Activated CD4-positive, CD25-positive, alpha-beta regulatory T cell treated with anti-CD3 and anti-CD28 coated beads, Interleukin-2, amount 50 U/mL, for 72 hours (primary cell): ENCODE data around the gene KIAA0930.
A peak's percentile ranks its signal among the peaks of the same experiment; 100 is the strongest.

ENCODE experiments used
- DNase-seq: peaks from one replicate; pipeline ENCODE4 v3.0.0; 2021

The KIAA0930 gene

DNA sequence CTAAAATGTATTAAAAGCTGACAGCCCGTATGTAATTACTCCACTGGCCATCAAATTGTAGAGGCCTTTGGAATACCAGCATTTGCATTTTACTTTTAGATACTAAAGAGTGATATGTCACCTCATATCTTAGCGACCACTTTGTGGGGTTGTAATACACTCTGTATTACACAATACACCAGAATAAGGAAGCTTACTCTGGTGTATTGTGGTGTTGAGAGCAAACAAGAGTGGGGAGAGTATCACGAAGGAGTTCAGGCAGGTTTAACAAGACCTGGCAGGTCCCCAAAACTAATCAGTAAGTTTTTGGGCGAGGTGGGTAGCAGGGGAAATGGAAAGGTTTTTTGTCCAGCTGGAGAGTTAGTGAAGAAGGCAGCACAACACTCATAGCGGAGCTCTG, 73.8 kb downstream of the KIAA0930 start:
- no peak for DNase-seq

- DNase-seq, result peak; percentile 50
Observed at GRCh38 chr22:45164270-45165088, 76.2 kb downstream of the KIAA0930 start.

DNA sequence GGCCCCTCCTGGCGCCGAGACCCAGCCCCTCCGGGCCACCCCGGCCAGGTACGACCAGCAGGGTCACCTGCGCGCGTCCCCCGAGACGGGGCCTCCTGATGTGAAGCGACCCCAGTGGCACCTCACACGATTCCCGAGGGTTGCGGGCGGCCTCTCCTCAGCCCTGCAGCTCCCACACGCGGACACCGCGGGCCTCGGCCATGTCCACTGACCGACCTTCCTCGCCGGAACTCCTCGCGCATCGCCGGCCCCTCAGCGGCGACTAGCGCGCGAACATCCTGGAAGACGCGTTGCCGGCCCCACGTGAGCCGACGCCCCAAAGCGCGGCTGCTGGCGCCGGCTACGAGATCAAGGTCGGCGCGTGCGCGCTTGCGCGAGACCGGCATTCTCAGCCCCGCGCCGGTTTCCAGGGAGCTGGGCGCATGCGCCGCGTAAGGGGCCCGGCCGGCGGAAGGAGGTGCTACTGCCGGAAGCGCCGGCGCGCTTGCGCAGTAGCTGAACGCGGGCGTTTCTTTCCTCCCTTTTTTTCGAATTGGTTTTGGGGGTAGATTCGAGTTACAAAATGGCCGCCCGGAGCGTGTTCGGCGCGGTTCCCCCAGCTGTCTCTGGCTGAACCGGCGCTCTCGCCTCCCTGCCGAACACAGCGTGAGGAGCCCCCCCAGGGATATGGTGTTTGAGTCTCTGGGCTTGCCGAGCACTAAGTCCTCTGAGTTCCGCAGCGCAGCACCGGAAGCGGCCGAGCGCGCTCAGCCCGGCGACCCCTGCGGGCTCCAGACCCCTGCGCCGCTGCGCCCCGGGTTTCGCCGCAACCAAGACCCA, 77.0 kb downstream of the KIAA0930 start, which contains the start of gene NUP50:
Gene NUP50, plus strand, starts transcription at position 475 of the 819 bp plus-strand sequence. CDS start 4,253 bp downstream, outside the sequence.
- DNase-seq, result peak; percentile 97

DNA sequence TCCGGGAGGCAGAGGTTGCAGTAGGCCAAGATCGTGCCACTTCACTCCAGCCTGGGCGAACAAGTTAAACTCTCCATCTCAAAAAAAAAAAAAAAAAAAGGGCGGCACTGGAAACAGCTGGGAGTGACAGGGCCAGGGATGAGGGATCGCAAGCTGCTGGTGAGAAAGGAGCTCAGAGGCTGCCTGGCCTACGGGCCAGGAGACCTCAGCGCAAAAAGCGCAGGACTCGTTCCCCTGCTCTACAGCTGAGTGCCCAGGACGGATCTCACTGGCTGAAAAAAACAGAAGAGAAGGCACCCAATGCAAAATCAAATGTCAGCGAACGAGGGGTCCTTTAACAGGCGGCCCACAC, 77.6 kb downstream of the KIAA0930 start:
- no peak for DNase-seq

GRCh38 chr22:45162531-45162930, 78.2 kb downstream of the KIAA0930 start:
- DNase-seq, result no peak

DNA sequence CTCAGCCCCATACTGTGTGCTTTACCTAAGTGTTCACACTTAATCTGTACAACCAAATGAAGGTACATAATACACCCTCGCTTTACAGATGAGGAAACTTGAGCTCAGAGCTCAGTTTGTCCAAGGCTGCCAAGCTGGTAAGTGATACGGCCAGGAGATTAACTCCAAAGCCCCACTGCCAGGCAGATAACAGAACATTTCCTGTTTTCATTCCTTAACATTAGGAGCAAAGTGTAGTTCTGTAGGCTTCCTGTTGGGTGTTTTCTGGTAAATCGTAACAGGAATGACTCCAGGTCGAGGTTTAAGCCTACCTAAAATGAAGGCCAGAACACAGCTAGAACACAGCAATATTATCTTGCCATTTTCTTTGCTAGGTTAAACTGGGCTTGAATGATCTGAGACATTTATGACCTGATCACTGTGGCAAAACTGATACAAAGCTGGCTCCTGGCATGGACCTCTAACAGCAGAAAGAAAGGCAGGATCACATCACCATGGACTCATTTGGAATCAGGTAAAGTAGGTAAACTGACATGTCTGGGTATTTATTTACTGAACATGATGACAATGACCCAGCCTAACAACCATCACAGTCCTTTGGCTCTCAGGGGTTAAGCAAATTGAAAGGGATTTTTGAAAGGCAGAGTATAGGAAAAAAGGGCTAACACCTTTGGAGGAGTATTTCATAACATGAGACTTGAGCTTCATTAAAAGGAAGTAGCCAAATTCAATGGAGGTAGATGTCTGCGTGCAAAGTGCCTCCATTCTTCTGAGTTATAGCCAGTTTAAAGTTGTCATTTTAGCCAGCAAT, 80.8 kb downstream of the KIAA0930 start:
- no peak for DNase-seq

DNA sequence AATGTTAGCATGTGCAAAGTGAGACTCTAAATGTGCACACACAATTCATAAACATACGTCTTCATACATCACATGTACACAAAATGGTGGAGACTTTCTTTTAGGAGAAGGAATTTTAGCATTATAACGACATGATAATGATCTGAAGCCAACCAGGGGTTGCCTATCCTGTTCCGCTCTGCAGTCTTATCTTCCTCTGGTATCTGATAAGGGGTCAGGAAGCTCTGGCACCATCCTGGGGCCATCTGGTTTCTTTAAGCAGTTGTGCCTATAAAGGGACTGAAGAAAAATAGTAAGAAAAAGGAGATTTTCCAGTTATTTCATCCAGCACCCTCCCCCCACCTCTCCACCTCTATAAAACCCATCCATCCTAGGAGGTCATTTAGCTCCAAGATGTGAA, 82.8 kb downstream of the KIAA0930 start:
- no peak for DNase-seq

- DNase-seq, result no peak
Observed at GRCh38 chr22:45155050-45155840, 85.4 kb downstream of the KIAA0930 start.

GRCh38 chr22:45154383-45154782, 86.3 kb downstream of the KIAA0930 start:
- DNase-seq, result no peak

DNA sequence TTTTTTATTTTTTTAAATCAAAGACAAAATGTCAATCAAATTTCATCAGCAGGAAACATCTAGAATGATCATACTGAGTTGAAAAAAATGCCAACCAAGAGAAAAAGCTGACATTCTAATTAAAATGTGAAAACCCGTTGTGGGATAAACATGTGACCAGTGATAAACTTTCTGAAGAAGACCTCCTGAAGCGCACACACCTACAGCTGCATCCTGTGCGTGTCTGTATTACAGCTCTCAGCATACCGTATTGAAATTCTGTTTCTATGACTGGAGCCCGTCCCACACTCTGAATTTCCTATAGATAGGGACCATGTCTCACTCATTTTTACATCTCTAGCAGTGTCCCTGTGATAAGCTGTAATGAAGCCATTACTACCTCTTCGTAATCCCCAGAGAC, 89.2 kb downstream of the KIAA0930 start:
- no peak for DNase-seq

DNA sequence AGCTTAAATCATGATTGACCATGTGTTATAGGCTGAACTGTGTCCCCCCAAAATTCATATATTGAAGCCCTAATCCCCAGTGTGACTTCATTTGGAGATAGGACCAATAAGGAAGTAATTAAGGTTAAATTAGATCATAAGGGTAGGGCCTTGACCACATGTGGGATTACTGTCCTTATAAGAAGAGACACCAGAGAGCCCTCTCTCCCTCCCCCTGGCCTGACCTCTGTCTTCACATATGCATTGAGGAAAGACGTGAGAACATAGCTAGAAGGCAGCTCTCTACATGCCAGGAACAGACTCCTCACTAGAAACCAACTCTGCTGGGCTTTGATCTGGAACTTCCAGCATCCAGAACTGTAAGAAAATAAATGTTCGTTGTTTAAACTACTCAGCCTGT, 90.6 kb downstream of the KIAA0930 start:
- no peak for DNase-seq

DNA sequence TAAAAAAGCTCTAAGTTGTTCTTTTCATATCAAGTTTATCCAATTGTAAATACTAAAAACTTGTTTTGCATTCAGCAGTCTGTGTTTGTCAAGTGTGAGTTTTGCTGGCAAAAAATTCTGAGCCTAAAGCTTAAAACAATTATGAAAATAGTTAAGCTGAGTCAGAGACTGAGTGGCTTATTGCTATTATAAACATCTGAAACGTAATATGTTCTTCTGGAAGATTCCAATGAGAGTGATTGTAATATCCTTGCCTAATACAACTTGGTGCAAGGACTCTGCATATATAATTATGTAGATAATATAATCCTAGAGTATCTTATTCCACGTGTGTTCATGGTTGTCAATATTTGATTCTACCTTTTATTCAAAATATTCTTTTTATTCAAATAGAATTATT, 91.0 kb downstream of the KIAA0930 start:
- DNase-seq, result no peak

DNA sequence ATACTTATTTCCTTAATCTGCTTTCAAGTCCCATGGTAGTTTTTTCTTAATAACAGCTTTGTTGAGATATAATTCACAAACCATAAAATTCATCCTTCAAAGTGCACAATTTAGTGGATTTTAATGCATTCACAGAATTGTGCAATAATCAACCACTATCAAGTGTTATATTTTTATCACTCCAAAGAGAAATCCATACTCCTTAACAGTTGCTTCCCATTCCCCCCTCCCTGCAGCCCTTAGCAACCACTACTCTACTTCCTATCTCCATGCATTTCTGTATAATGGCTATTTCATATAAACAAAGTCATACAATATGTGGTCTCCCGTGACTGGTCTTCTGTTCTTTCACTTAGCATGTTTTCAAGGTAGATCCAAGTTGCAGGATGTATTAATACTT, 95.8 kb downstream of the KIAA0930 start:
- DNase-seq, result no peak

GRCh38 chr22:45142376-45142775, 98.3 kb downstream of the KIAA0930 start:
- DNase-seq, result no peak
